Endothelial cell of umbilical vein (primary cell): ENCODE results near the gene F2RL2. TPM values are rescaled to one million over a fixed set of nuclear protein-coding genes. Genes with fewer than 3 reads are reported as not detected.

ENCODE experiments used
- BruUV-seq: library from RNA; stranded (reverse); fragments of 400-500 nt; replicated peaks from 2 replicates; lab custom pipeline; 2021; lab: Mats Ljungman, UMichigan
- CTCF ChIA-PET: fragments of 300-600, 350-600 bp; sonication (Branson Sonifier 250); formaldehyde crosslinking; loops from one replicate; lab custom pipeline; 2021; ENCODE audit warnings: antibody characterized with exemption, inconsistent platforms; lab: Charles Lee
- POLR2A ChIA-PET: fragments of 300-600, 350-600 bp; sonication (Branson Sonifier 250); formaldehyde crosslinking; loops from one replicate; lab custom pipeline; 2021; ENCODE audit warnings: antibody characterized with exemption, inconsistent platforms; lab: Charles Lee
- DNase-seq: peaks from one replicate; pipeline ENCODE4 v3.0.0-alpha.2; 2011; ENCODE audit warnings: low read depth, low spot score
- FAIRE-seq: peaks from 2 replicates; lab custom pipeline; 2011; peaks lifted over from hg19 to GRCh38; lab: Jason Lieb, UNC
- H2AFZ ChIP-seq: 2 replicates; pipeline ENCODE4 v1.6.0; 2012; ENCODE audit warnings: low read depth, low read length, control low read depth, inconsistent platforms
- H3K27ac ChIP-seq: 2 replicates; pipeline ENCODE4 v1.5.1; 2011; ENCODE audit warnings: low read depth, mild to moderate bottlenecking, control low read depth, low read length, moderate library complexity; ENCODE audit not compliant: insufficient read depth
- H3K27me3 ChIP-seq, 2 experiments: 2 replicates each; pipeline versions ENCODE4 v1.6.0 to v1.6.1; 2011; ENCODE audit warnings: low read length in 2 of 2, mixed read lengths in 1 of 2; ENCODE audit not compliant: control insufficient read depth in 2 of 2, insufficient read depth in 2 of 2
- H3K36me3 ChIP-seq, 2 experiments: 2 replicates in 1 of 2; 3 replicates in 1 of 2; pipeline ENCODE4 v1.5.1; 2011; ENCODE audit warnings: low read length in 2 of 2, mild to moderate bottlenecking in 1 of 2, moderate library complexity in 1 of 2; ENCODE audit not compliant: control insufficient read depth in 2 of 2, insufficient read depth in 2 of 2; ENCODE audit errors: extremely low read depth in 1 of 2
- H3K4me1 ChIP-seq: 3 replicates; pipeline ENCODE4 v1.5.1; 2011; ENCODE audit warnings: mild to moderate bottlenecking, low read length; ENCODE audit not compliant: control insufficient read depth, insufficient read depth; ENCODE audit errors: extremely low read depth
- H3K4me2 ChIP-seq: 2 replicates; pipeline ENCODE4 v1.6.1; 2011; ENCODE audit warnings: low read length, control low read depth, mixed read lengths; ENCODE audit not compliant: insufficient read depth
- H3K4me3 ChIP-seq, 3 experiments: fragments of 200-600 bp in 1 of 3; sonication (generic), shearing (Covaris generic) in 1 of 3; replicated peaks in 1 of 3; 2 replicates each; pipeline ENCODE4 v1.5.1; 2011 to 2016; ENCODE audit warnings: control low read depth in 3 of 3, low read length in 3 of 3, mild to moderate bottlenecking in 2 of 3, inconsistent platforms in 1 of 3, low read depth in 1 of 3, moderate library complexity in 1 of 3; ENCODE audit not compliant: insufficient read depth in 1 of 3
- H3K79me2 ChIP-seq: 2 replicates; pipeline ENCODE4 v1.6.0; 2012; ENCODE audit warnings: low read length, inconsistent platforms; ENCODE audit not compliant: control insufficient read depth, insufficient read depth
- H3K9ac ChIP-seq: replicated peaks from 2 replicates; pipeline ENCODE3; 2011; ENCODE audit warnings: low read length, control low read depth; ENCODE audit not compliant: insufficient read depth; ENCODE audit errors: extremely low read depth
- H3K9me1 ChIP-seq: replicated peaks from 3 replicates; pipeline ENCODE4 v1.6.0; 2011; ENCODE audit warnings: mild to moderate bottlenecking, low read length; ENCODE audit not compliant: control insufficient read depth, insufficient read depth; ENCODE audit errors: extremely low read depth
- H3K9me3 ChIP-seq: replicated peaks from 2 replicates; pipeline ENCODE4 v1.5.1; 2012; ENCODE audit warnings: low read length, inconsistent platforms; ENCODE audit not compliant: control insufficient read depth, insufficient read depth
- H4K20me1 ChIP-seq: replicated peaks from 2 replicates; pipeline ENCODE3; 2011; ENCODE audit warnings: mild to moderate bottlenecking, low read length; ENCODE audit not compliant: control insufficient read depth, insufficient read depth; ENCODE audit errors: extremely low read depth
- EZH2 ChIP-seq: IDR thresholded peaks from 2 replicates; pipeline ENCODE4 v1.6.1; 2012; ENCODE audit warnings: borderline replicate concordance, low read depth, mild to moderate bottlenecking, moderate library complexity, low read length, inconsistent platforms; ENCODE audit not compliant: severe bottlenecking
- FOS ChIP-seq: IDR thresholded peaks from 2 replicates; pipeline ENCODE4 v1.6.1; 2011; ENCODE audit warnings: mild to moderate bottlenecking, low read length, moderate library complexity, borderline replicate concordance; ENCODE audit not compliant: insufficient read depth
- GATA2 ChIP-seq: IDR thresholded peaks from 2 replicates; pipeline ENCODE4 v1.7.0; 2011; ENCODE audit warnings: low read depth, mild to moderate bottlenecking, moderate library complexity, mixed read lengths, low read length; ENCODE audit not compliant: insufficient read length, insufficient read depth
- JUN ChIP-seq: IDR thresholded peaks from 2 replicates; pipeline ENCODE4 v1.6.1; 2011; ENCODE audit warnings: borderline replicate concordance, low read depth; ENCODE audit not compliant: insufficient read length, insufficient read depth
- MYC ChIP-seq: IDR thresholded peaks from one replicate; pipeline ENCODE4 v1.6.1; 2011; ENCODE audit warnings: mild to moderate bottlenecking, low read depth, low read length
- POLR2A ChIP-seq: IDR thresholded peaks from 2 replicates; pipeline ENCODE4 v1.6.1; 2012; ENCODE audit warnings: low read depth, mild to moderate bottlenecking, control low read depth, low read length
- POLR2AphosphoS5 ChIP-seq: IDR thresholded peaks from 2 replicates; pipeline ENCODE4 v1.6.1; 2012; ENCODE audit warnings: low read depth, mild to moderate bottlenecking, control low read depth, low read length, moderate library complexity; ENCODE audit not compliant: insufficient read depth
- dilution Hi-C: fragments of 300-500 bp; cut with MboI; formaldehyde crosslinking; loops from one replicate; pipeline ENCODE4 v1.15.0; 2019; ENCODE audit warnings: low sequenced_read_pairs; ENCODE audit not compliant: extremely low pct_ligation_motif_present
- intact Hi-C: fragments of 100-400 bp; cut with micrococcal nuclease; formaldehyde crosslinking; loops from one replicate; pipeline ENCODE4 v1.10.0; 2022
- polyA plus RNA-seq, 4 experiments: library from polyadenylated mRNA; depleted of rRNA in 3 of 4; stranded (reverse) in 3 of 4; unstranded in 1 of 4; fragments of >200 nt; gene quantifications; 2 replicates each; pipeline versions ENCODE4 v1.2.1 to v1.2.3, GENCODE V29; 2011 to 2012; ENCODE audit warnings: missing spikeins in 1 of 4
- total RNA-seq: library from RNA; stranded (reverse); gene quantifications from 2 replicates; pipeline ENCODE4 v1.2.3, GENCODE V29; 2021
- TF ChIP-seq, protein P1 (sequence below), 2 donors: IDR thresholded peaks; 1 replicate in 1 of 2; 2 replicates in 1 of 2; pipeline ENCODE4 v1.5.1; 2011; ENCODE audit warnings: low read length in 2 of 2, mild to moderate bottlenecking in 2 of 2, moderate library complexity in 2 of 2, control low read depth in 1 of 2, inconsistent platforms in 1 of 2, low read depth in 1 of 2; ENCODE audit not compliant: insufficient read depth in 1 of 2; ENCODE audit errors: extremely low read depth in 1 of 2
- TF ChIP-seq, protein P2 (sequence below): IDR thresholded peaks from 2 replicates; pipeline ENCODE4 v1.6.1; 2011; ENCODE audit not compliant: insufficient read depth, insufficient read length

F2RL2 gene
- total and polyA plus RNA-seq, 2 donors (not counting 3 experiments of a cell fraction or from before 2014, with no cell fraction given): 19.8 to 33.3 TPM

DNA sequence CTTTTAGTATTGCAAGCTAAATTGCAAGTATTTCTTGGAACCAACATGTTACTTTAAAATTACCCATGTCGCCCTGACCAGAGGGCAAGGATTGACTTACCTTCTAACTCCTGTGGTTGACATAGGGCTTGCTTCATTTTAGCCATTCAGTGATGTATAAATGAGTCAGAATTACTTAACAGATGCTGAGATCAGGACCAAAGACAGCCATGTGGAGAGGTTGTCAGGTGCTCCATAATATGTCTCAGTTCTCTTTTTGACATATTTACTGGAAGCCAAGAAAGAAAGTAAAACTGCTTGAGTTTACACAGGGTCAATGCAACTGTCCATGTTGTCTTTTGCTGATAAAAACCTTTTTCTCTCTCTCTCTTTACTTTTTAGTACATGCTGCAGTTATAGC, 33.2 kb downstream of the F2RL2 start:
- no peak for FAIRE-seq

More for the DNA sequence above, 33.2 kb downstream of the F2RL2 start:
- no peak overlapping the region for H3K4me2 ChIP-seq
- H3K27ac ChIP-seq: no peak overlapping the region
- H3K79me2 ChIP-seq: no peaks in the 10 kb centered on the region
- no peak for TF ChIP-seq POLR2AphosphoS5
- TF ChIP-seq, protein P1, sequence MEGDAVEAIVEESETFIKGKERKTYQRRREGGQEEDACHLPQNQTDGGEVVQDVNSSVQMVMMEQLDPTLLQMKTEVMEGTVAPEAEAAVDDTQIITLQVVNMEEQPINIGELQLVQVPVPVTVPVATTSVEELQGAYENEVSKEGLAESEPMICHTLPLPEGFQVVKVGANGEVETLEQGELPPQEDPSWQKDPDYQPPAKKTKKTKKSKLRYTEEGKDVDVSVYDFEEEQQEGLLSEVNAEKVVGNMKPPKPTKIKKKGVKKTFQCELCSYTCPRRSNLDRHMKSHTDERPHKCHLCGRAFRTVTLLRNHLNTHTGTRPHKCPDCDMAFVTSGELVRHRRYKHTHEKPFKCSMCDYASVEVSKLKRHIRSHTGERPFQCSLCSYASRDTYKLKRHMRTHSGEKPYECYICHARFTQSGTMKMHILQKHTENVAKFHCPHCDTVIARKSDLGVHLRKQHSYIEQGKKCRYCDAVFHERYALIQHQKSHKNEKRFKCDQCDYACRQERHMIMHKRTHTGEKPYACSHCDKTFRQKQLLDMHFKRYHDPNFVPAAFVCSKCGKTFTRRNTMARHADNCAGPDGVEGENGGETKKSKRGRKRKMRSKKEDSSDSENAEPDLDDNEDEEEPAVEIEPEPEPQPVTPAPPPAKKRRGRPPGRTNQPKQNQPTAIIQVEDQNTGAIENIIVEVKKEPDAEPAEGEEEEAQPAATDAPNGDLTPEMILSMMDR (IDR thresholded peaks at IDR 0.05; ENCODE audit: extremely low read depth in 1 of 2, insufficient read depth in 1 of 2, low read depth in 1 of 2, low read length in 2 of 2): no peak
- TF ChIP-seq MYC: no peak
- no peak for TF ChIP-seq EZH2
- no peak for TF ChIP-seq GATA2
- no peak for TF ChIP-seq JUN
- TF ChIP-seq, protein P2, sequence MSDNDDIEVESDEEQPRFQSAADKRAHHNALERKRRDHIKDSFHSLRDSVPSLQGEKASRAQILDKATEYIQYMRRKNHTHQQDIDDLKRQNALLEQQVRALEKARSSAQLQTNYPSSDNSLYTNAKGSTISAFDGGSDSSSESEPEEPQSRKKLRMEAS: no peak
- no peak for TF ChIP-seq POLR2A
- no peak for TF ChIP-seq FOS
- H3K9me3 ChIP-seq: no peaks in the 10 kb centered on the region
- H4K20me1 ChIP-seq: no peaks in the 10 kb centered on the region
- BruUV-seq: no TSS peak
- intact Hi-C loops: no loop called here
- peaks cover 20 to 34% of the 10 kb centered on the region in 2 experiments for H3K27me3 ChIP-seq
- no peaks in the 10 kb centered on the region for H3K36me3 ChIP-seq
- no peak overlapping the region for H3K9ac ChIP-seq
- ChIA-PET POLR2A (no interaction called here), CTCF (interaction anchor here (1.0 kb wide), 1 partner anchor 9 kb away, joined by 3 read pairs; no protein-coding TSS in a partner anchor)
- no peaks in the 10 kb centered on the region for H3K4me1 ChIP-seq
- no peak overlapping the region for H3K4me3 ChIP-seq
- H3K9me1 ChIP-seq: no peaks in the 10 kb centered on the region
- dilution Hi-C loops: no loop called here
- no peak for DNase-seq
- H2AFZ ChIP-seq: no peak overlapping the region
